HCT116 (cell line): ENCODE data around the gene TSHZ1. TPM values are rescaled to one million over a fixed set of nuclear protein-coding genes. Genes with fewer than 3 reads are reported as not detected.

Experiments used
- ATAC-seq: fragments of 200-7000 bp; cut with Tn5 transposase; 2 replicates; pipeline ENCODE4 v1.9.1; 2020; ENCODE audit warnings: mild to moderate bottlenecking, moderate library complexity
- BruUV-seq: library from RNA; stranded (reverse); fragments of 400-500 nt; replicated peaks from 2 replicates; lab custom pipeline; 2021; lab: Mats Ljungman, UMichigan
- CTCF ChIA-PET: fragments of 300-600 bp; sonication (Branson Sonifier 250); formaldehyde crosslinking; loops from one replicate; lab custom pipeline; 2021; ENCODE audit warnings: antibody characterized with exemption; lab: Charles Lee
- POLR2A ChIA-PET: fragments of 300-600, 350-600 bp; sonication (Branson Sonifier 250); formaldehyde crosslinking; loops from one replicate; lab custom pipeline; 2021; ENCODE audit warnings: antibody characterized with exemption; lab: Charles Lee
- RAD21 ChIA-PET, 2 experiments: fragments of 300-600 bp; sonication (Branson Sonifier 250); formaldehyde crosslinking; loops; one replicate each; lab custom pipeline; 2023; ENCODE audit warnings: low total read pairs in 2 of 2; ENCODE audit not compliant: uncharacterized antibody in 2 of 2, unreplicated experiment in 2 of 2, low non-redundant PET in 1 of 2; lab: Charles Lee
- DNase-seq: peaks from one replicate; pipeline ENCODE4 v3.0.0-alpha.2; 2010; ENCODE audit warnings: low read depth, low spot score
- H2AFZ ChIP-seq: fragments of 200-600 bp; shearing (Covaris generic), sonication (generic); 2 replicates; pipeline ENCODE4 v1.6.1; 2017; ENCODE audit warnings: low read depth, mixed run types, mixed read lengths, antibody characterized with exemption, low read length; ENCODE audit not compliant: poor library complexity, severe bottlenecking
- H3K27ac ChIP-seq: 2 replicates; pipeline ENCODE4 v1.5.1; 2012; ENCODE audit warnings: low read depth, low read length
- H3K27me3 ChIP-seq: fragments of 200-600 bp; sonication (generic); 2 replicates; pipeline ENCODE4 v1.6.1; 2016; ENCODE audit warnings: mixed run types, low read length, mixed read lengths; ENCODE audit not compliant: insufficient read depth
- H3K36me3 ChIP-seq, 2 experiments: fragments of 200-500 bp in 1 of 2; fragments of 200-600 bp in 1 of 2; sonication (Bioruptor generic) in 1 of 2; sonication (generic) in 1 of 2; 2 replicates each; pipeline versions ENCODE4 v1.5.1 to v1.6.1; 2014 to 2016; ENCODE audit warnings: low read length in 2 of 2, inconsistent platforms in 1 of 2, mixed read lengths in 1 of 2, mixed run types in 1 of 2; ENCODE audit not compliant: insufficient read depth in 2 of 2, control insufficient read depth in 1 of 2
- H3K4me1 ChIP-seq, 2 experiments: fragments of 200-600 bp in 1 of 2; sonication (generic) in 1 of 2; 2 replicates each; pipeline versions ENCODE4 v1.5.1 to v1.6.1; 2012 to 2017; ENCODE audit warnings: low read length in 2 of 2, inconsistent platforms in 1 of 2, mild to moderate bottlenecking in 1 of 2, mixed read lengths in 1 of 2, mixed run types in 1 of 2, moderate library complexity in 1 of 2; ENCODE audit not compliant: insufficient read depth in 2 of 2, control insufficient read depth in 1 of 2
- H3K4me2 ChIP-seq: fragments of 200-600 bp; sonication (generic); 2 replicates; pipeline ENCODE4 v1.6.1; 2017; ENCODE audit warnings: mixed run types, low read length, mixed read lengths
- H3K4me3 ChIP-seq, 2 experiments: fragments of 200-600 bp in 1 of 2; sonication (generic) in 1 of 2; replicated peaks in 1 of 2; 2 replicates each; pipeline ENCODE4 v1.5.1; 2011 to 2016; ENCODE audit warnings: low read length in 2 of 2, control low read depth in 1 of 2, low read depth in 1 of 2, mild to moderate bottlenecking in 1 of 2, mixed read lengths in 1 of 2, mixed run types in 1 of 2
- H3K79me2 ChIP-seq: fragments of 200-600 bp; sonication (generic); 2 replicates; pipeline ENCODE4 v1.6.1; 2017; ENCODE audit warnings: mild to moderate bottlenecking, mixed run types, low read length, moderate library complexity, mixed read lengths; ENCODE audit not compliant: insufficient read depth
- H3K9ac ChIP-seq: fragments of 200-600 bp; sonication (generic); 2 replicates; pipeline ENCODE4 v1.6.1; 2016; ENCODE audit warnings: low read length, mixed read lengths
- H3K9me2 ChIP-seq: fragments of 200-600 bp; sonication (generic), shearing (Covaris generic); 2 replicates; pipeline ENCODE4 v1.6.1; 2017; ENCODE audit warnings: mixed run types, mild to moderate bottlenecking, moderate library complexity; ENCODE audit not compliant: insufficient read depth
- H3K9me3 ChIP-seq, 2 experiments: fragments of 200-500 bp in 1 of 2; fragments of 200-600 bp in 1 of 2; sonication (Bioruptor generic) in 1 of 2; sonication (generic) in 1 of 2; 2 replicates each; pipeline ENCODE4 v1.6.1; 2014 to 2017; ENCODE audit warnings: low read length in 2 of 2, mixed read lengths in 2 of 2, inconsistent platforms in 1 of 2, low read depth in 1 of 2, mild to moderate bottlenecking in 1 of 2, mixed run types in 1 of 2, moderate library complexity in 1 of 2; ENCODE audit not compliant: control insufficient read depth in 1 of 2, insufficient read depth in 1 of 2
- H4K20me1 ChIP-seq: fragments of 200-600 bp; sonication (generic), shearing (Covaris generic); 2 replicates; pipeline ENCODE4 v1.6.1; 2017; ENCODE audit warnings: mixed run types, mild to moderate bottlenecking, moderate library complexity; ENCODE audit not compliant: insufficient read depth
- CTCF ChIP-seq, 3 experiments: fragments of 200-600 bp in 1 of 3; sonication (generic) in 1 of 3; IDR thresholded peaks in 2 of 3; conservative IDR thresholded peaks in 1 of 3; 2 replicates each; pipeline ENCODE4 v1.5.1; 2012 to 2017; ENCODE audit warnings: low read depth in 2 of 3, low read length in 2 of 3, antibody characterized with exemption in 1 of 3, borderline replicate concordance in 1 of 3, control low read depth in 1 of 3, mild to moderate bottlenecking in 1 of 3, mixed read lengths in 1 of 3, mixed run types in 1 of 3, moderate library complexity in 1 of 3; ENCODE audit not compliant: insufficient read depth in 1 of 3
- EZH2 ChIP-seq: fragments of 200-600 bp; sonication (generic); IDR thresholded peaks from 2 replicates; pipeline ENCODE4 v1.6.1; 2017; ENCODE audit warnings: antibody characterized with exemption, mixed run types
- SP1 ChIP-seq: IDR thresholded peaks from 2 replicates; pipeline ENCODE4 v1.6.1; 2012; ENCODE audit warnings: low read depth
- SRF ChIP-seq: IDR thresholded peaks from 2 replicates; pipeline ENCODE4 v1.6.1; 2012; ENCODE audit warnings: low read depth
- intact Hi-C: fragments of 100-400 bp; cut with micrococcal nuclease; formaldehyde crosslinking; loops from 2 replicates; pipeline ENCODE4 v1.10.0; 2022
- total RNA-seq: library from RNA; stranded (reverse); gene quantifications from one replicate; pipeline ENCODE4 v1.2.1, GENCODE V29; 2021; ENCODE audit not compliant: unreplicated experiment

TSHZ1 gene
- total RNA-seq, 1 experiment from 2014 or later: 5.7 TPM

- ChIA-PET CTCF (no interaction called here), POLR2A (no interaction called here), RAD21 (no interaction called here)
- BruUV-seq: no TSS peak
- H3K9me3 ChIP-seq: no peaks in the 10 kb centered on the region
- TF ChIP-seq SRF: no peak
- no peak for TF ChIP-seq EZH2
- TF ChIP-seq SP1: no peak
- TF ChIP-seq CTCF (IDR thresholded peaks at IDR 0.05 in 2 of 3, conservative IDR thresholded peaks at IDR 0.05 in 1 of 3; ENCODE audit: borderline replicate concordance in 1 of 3, insufficient read depth in 1 of 3, low read depth in 2 of 3, low read length in 2 of 3): no peak
- no peak overlapping the region for H2AFZ ChIP-seq
- no peaks in the 10 kb centered on the region for H3K9me2 ChIP-seq
- H3K27ac ChIP-seq: no peak overlapping the region
- peaks cover 5 to 7% of the 10 kb centered on the region in 2 experiments; a peak in 2 of 4 replicates for H3K36me3 ChIP-seq
- H3K4me2 ChIP-seq: no peak overlapping the region
- no peak overlapping the region for H3K9ac ChIP-seq
- no peak overlapping the region for H3K4me3 ChIP-seq
- ATAC-seq (no peak), DNase-seq (no peak)
- intact Hi-C loops: no loop called here
- H3K79me2 ChIP-seq: peaks cover 35% of the 10 kb centered on the region
- H4K20me1 ChIP-seq: no peaks in the 10 kb centered on the region
- H3K4me1 ChIP-seq: no peaks in the 10 kb centered on the region
- no peaks in the 10 kb centered on the region for H3K27me3 ChIP-seq
Observed at GRCh38 chr18:75200605-75201280, 9.9 kb upstream of the TSHZ1 start.
